T-cell (primary cell): Measurements from ENCODE around the gene ARL8B. TPM values are rescaled to one million over a fixed set of nuclear protein-coding genes. Genes with fewer than 3 reads are reported as not detected.

Experiments used
- ATAC-seq, 4 experiments: fragments of 200-7000 bp in 3 of 4; fragments of 150-1000 bp in 1 of 4; cut with Tn5 transposase; replicated peaks in 1 of 4; 1 replicate in 3 of 4; 2 replicates in 1 of 4; pipeline ENCODE4 v1.10.0; 2021; ENCODE audit warnings: moderate library complexity in 3 of 4, mild to moderate bottlenecking in 2 of 4, moderate number of reproducible peaks in 1 of 4
- CTCF ChIA-PET, 2 donors: fragments of 300-600 bp; sonication (Branson Sonifier 250); formaldehyde crosslinking; loops; one replicate each; lab custom pipeline; 2022; ENCODE audit warnings: antibody characterized with exemption in 2 of 2; lab: Charles Lee
- POLR2A ChIA-PET, 2 donors: fragments of 300-600 bp; sonication (Branson Sonifier 250); formaldehyde crosslinking; loops; one replicate each; lab custom pipeline; 2022; ENCODE audit warnings: antibody characterized with exemption in 2 of 2; lab: Charles Lee
- DNase-seq, 35 experiments: peaks; one replicate each; pipeline versions ENCODE4 v3.0.0 to v3.0.0-alpha.2; 2013 to 2023
- H3K27ac ChIP-seq: one replicate; pipeline ENCODE4 v1.5.1; 2013; ENCODE audit warnings: low read length
- H3K27me3 ChIP-seq, 2 experiments: replicated peaks in 1 of 2; 1 replicate in 1 of 2; 2 replicates in 1 of 2; pipeline versions ENCODE4 v1.6.1 to v1.7.0; 2013; ENCODE audit warnings: low read length in 1 of 2, mixed read lengths in 1 of 2; ENCODE audit not compliant: control insufficient read depth in 2 of 2, insufficient read depth in 2 of 2; ENCODE audit errors: extremely low read depth in 1 of 2
- H3K36me3 ChIP-seq, 2 donors: 1 replicate in 1 of 2; 2 replicates in 1 of 2; pipeline versions ENCODE4 v1.6.1 to v1.7.0; 2013; ENCODE audit warnings: low read length in 1 of 2; ENCODE audit not compliant: control insufficient read depth in 2 of 2, insufficient read depth in 1 of 2; ENCODE audit errors: extremely low read depth in 1 of 2
- H3K4me1 ChIP-seq, 2 experiments: 1 replicate in 1 of 2; 2 replicates in 1 of 2; pipeline versions ENCODE4 v1.6.1 to v1.7.0; 2013; ENCODE audit warnings: low read length in 2 of 2, mixed read lengths in 1 of 2; ENCODE audit not compliant: insufficient read depth in 2 of 2, control insufficient read depth in 1 of 2; ENCODE audit errors: extremely low read depth in 1 of 2
- H3K4me3 ChIP-seq, 2 donors: 1 replicate in 1 of 2; 2 replicates in 1 of 2; pipeline versions ENCODE4 v1.5.1 to v1.7.0; 2013; ENCODE audit warnings: mild to moderate bottlenecking in 2 of 2, low read length in 1 of 2, moderate library complexity in 1 of 2; ENCODE audit not compliant: control insufficient read depth in 1 of 2; ENCODE audit errors: extremely low read depth in 1 of 2
- H3K9me3 ChIP-seq: 2 replicates; pipeline ENCODE4 v1.7.0; 2013
- H3K27ac Mint-ChIP-seq, 2 donors: one replicate each; pipeline ENCODE4 v1.8.0; 2020 to 2021; ENCODE audit warnings: mild to moderate bottlenecking in 2 of 2, mixed read lengths in 2 of 2
- H3K27me3 Mint-ChIP-seq, 2 donors: one replicate each; pipeline ENCODE4 v1.8.0; 2021 to 2022; ENCODE audit warnings: mixed read lengths in 2 of 2
- H3K36me3 Mint-ChIP-seq: one replicate; pipeline ENCODE4 v1.8.0; 2021; ENCODE audit warnings: mixed read lengths
- H3K4me1 Mint-ChIP-seq, 3 donors: one replicate each; pipeline ENCODE4 v1.8.0; 2020 to 2022; ENCODE audit warnings: mixed read lengths in 3 of 3, mild to moderate bottlenecking in 1 of 3
- H3K4me3 Mint-ChIP-seq, 3 donors: one replicate each; pipeline ENCODE4 v1.8.0; 2020 to 2022; ENCODE audit warnings: mild to moderate bottlenecking in 3 of 3, mixed read lengths in 3 of 3, moderate library complexity in 3 of 3
- H3K9me3 Mint-ChIP-seq, 3 donors: one replicate each; pipeline ENCODE4 v1.8.0; 2020 to 2022; ENCODE audit warnings: mixed read lengths in 3 of 3
- WGBS: methylation state at CpG from one replicate; pipeline ENCODE4 v1.1.5; 2013; ENCODE audit warnings: missing lambda C conversion rate; ENCODE audit not compliant: insufficient coverage; 5-methylcytosine and 5-hydroxymethylcytosine counted together
- total RNA-seq, 35 experiments: library from RNA in 6 of 35; stranded (reverse) in 6 of 35; fragments of 120-200 nt in 1 of 35; gene quantifications; one replicate each; pipeline versions ENCODE4 v1.2.1 to v1.2.4 and lab custom pipeline; 2013 to 2026

The ARL8B gene
- total RNA-seq, 5 donors from 2014 or later (not counting 1 experiment from before 2014, with no cell fraction given), result 40.6 to 52.6 (median 48.3) TPM

- peak; percentile 88 to 90 (median 88) for ATAC-seq
- no peaks in the 10 kb centered on the region for H3K27me3 Mint-ChIP-seq
These were observed 65.2 kb downstream of the ARL8B start, which contains the start of gene EDEM1 for GRCh38 chr3:5187156-5187919. EDEM1 (plus strand) TSS chr3:5187707; CDS start chr3:5187806, 99 bp downstream.

GRCh38 chr3:5187920-5188418, 65.9 kb downstream of the ARL8B start:
- under 1% methylated on average over 66 of the region's 66 CpGs for WGBS
- Mint-ChIP-seq H3K4me3 (peak overlapping the region; percentile 94 to 99 (median 98)), H3K9me3 (no peaks in the 10 kb centered on the region), H3K27ac (peak overlapping the region; percentile 99 to 100), H3K27me3 (no peaks in the 10 kb centered on the region), H3K36me3 (peaks cover 19% of the 10 kb centered on the region), H3K4me1 (peaks cover 40 to 45% (median 42%) of the 10 kb centered on the region in 3 donors)
- H3K27me3 ChIP-seq, result no peaks in the 10 kb centered on the region
- peaks cover 0 to under 1% of the 10 kb centered on the region in 2 donors for H3K36me3 ChIP-seq
- CTCF ChIA-PET, result interaction anchor here in 1 of 2 donors (1.1 to 3.7 kb wide), 2 partner anchors 10 to 65 kb away, joined by 3 to 23 read pairs; no protein-coding TSS in a partner anchor
- peaks cover 21 to 26% of the 10 kb centered on the region in 2 experiments for H3K4me1 ChIP-seq
- no peaks in the 10 kb centered on the region for H3K9me3 ChIP-seq
- peak; percentile 27 to 44 (median 38) for ATAC-seq
- DNase-seq, result peak in 32 of 35 experiments; percentile 22 to 68 (median 40)
- peak overlapping the region; percentile 96 for H3K27ac ChIP-seq
- POLR2A ChIA-PET, result interaction anchor here (1.0 to 2.5 kb wide), 2 partner anchors 9 to 52 kb away, joined by 6 to 26 read pairs; no protein-coding TSS in a partner anchor
- H3K4me3 ChIP-seq, result peak overlapping the region; percentile 76 to 86

More at GRCh38 chr3:5187156-5187919, 65.2 kb downstream of the ARL8B start, which contains the start of gene EDEM1:
- WGBS, result under 1% methylated on average over 67 of the region's 78 CpGs
- Mint-ChIP-seq H3K9me3 (no peaks in the 10 kb centered on the region), H3K27ac (peak within 1 kb of the TSS; percentile 99 to 100), H3K36me3 (peaks cover 14% of the 10 kb centered on the region), H3K4me3 (peak within 1 kb of the TSS; percentile 94 to 99 (median 98)), H3K4me1 (peaks cover 35 to 40% (median 37%) of the 10 kb centered on the region in 3 donors)
- DNase-seq, result peak; percentile 76 to 99 (median 88)
- H3K27me3 ChIP-seq, result no peaks in the 10 kb centered on the region
- peak within 1 kb of the TSS; percentile 76 to 86 for H3K4me3 ChIP-seq
- ChIA-PET CTCF (interaction anchor here in 1 of 2 donors (1.1 to 3.7 kb wide), 2 partner anchors 10 to 20 kb away, joined by 3 to 23 read pairs; no protein-coding TSS in a partner anchor), POLR2A (interaction anchor here (0.6 to 2.5 kb wide), 5 partner anchors 10 to 480 kb away, joined by 3 to 26 read pairs (median 3); no protein-coding TSS in a partner anchor)
- peaks cover 15 to 25% of the 10 kb centered on the region in 2 experiments for H3K4me1 ChIP-seq
- no peaks in the 10 kb centered on the region for H3K36me3 ChIP-seq
- H3K9me3 ChIP-seq, result no peaks in the 10 kb centered on the region
- peak within 1 kb of the TSS; percentile 96 for H3K27ac ChIP-seq

GRCh38 chr3:5188419-5189221, 66.5 kb downstream of the ARL8B start:
- DNase-seq (peak; percentile 39 to 74 (median 56)), ATAC-seq (peak; percentile 30 to 43 (median 36))
- H3K36me3 Mint-ChIP-seq, result peaks cover 21% of the 10 kb centered on the region
- ChIA-PET POLR2A (interaction anchor here in 1 of 2 donors (0.6 to 2.5 kb wide), 3 partner anchors 8 to 366 kb away, joined by 3 to 26 read pairs (median 3); no protein-coding TSS in a partner anchor), CTCF (interaction anchor here in 1 of 2 donors (1.1 to 3.7 kb wide), 2 partner anchors 9 to 65 kb away, joined by 3 to 23 read pairs; no protein-coding TSS in a partner anchor)
- peak overlapping the region; percentile 99 to 100 for H3K27ac Mint-ChIP-seq
- H3K27ac ChIP-seq, result peak overlapping the region; percentile 96
- H3K36me3 ChIP-seq, result peaks cover 0 to 3% of the 10 kb centered on the region in 2 donors
- H3K4me3 Mint-ChIP-seq, result peak overlapping the region; percentile 94 to 99 (median 98)
- H3K27me3 Mint-ChIP-seq, result no peaks in the 10 kb centered on the region
- H3K4me1 Mint-ChIP-seq, result peaks cover 44 to 50% (median 45%) of the 10 kb centered on the region in 3 donors
- under 1% methylated on average over 21 of the region's 26 CpGs for WGBS
- peaks cover 23 to 32% of the 10 kb centered on the region in 2 experiments for H3K4me1 ChIP-seq
- H3K27me3 ChIP-seq, result no peaks in the 10 kb centered on the region
- H3K9me3 ChIP-seq, result no peaks in the 10 kb centered on the region
- H3K9me3 Mint-ChIP-seq, result no peaks in the 10 kb centered on the region
- peak overlapping the region; percentile 76 to 86 for H3K4me3 ChIP-seq

- DNase-seq (no peak), ATAC-seq (no peak)
- 7% methylated on average over 3 of the region's 7 CpGs for WGBS
- Histone ChIP-seq H3K4me1 (peaks cover 39 to 40% of the 10 kb centered on the region in 2 experiments), H3K9me3 (no peaks in the 10 kb centered on the region), H3K36me3 (peaks cover 0 to 5% of the 10 kb centered on the region in 2 donors), H3K27me3 (no peaks in the 10 kb centered on the region), H3K27ac (peak overlapping the region; percentile 96), H3K4me3 (peak overlapping the region; percentile 76 to 86)
- peak overlapping the region; percentile 88 to 92 for H3K27ac Mint-ChIP-seq
- no peaks in the 10 kb centered on the region for H3K27me3 Mint-ChIP-seq
- POLR2A ChIA-PET, result no interaction called here
- CTCF ChIA-PET, result interaction anchor here in 1 of 2 donors (3.7 kb wide), 1 partner anchor 7 kb away, joined by 23 read pairs; no protein-coding TSS in a partner anchor
- H3K4me1 Mint-ChIP-seq, result peaks cover 60 to 66% (median 61%) of the 10 kb centered on the region in 3 donors
- H3K4me3 Mint-ChIP-seq, result peak overlapping the region; percentile 94 to 99 (median 98)
- peaks cover 25% of the 10 kb centered on the region for H3K36me3 Mint-ChIP-seq
- H3K9me3 Mint-ChIP-seq, result no peaks in the 10 kb centered on the region
These were observed 68.2 kb downstream of the ARL8B start for GRCh38 chr3:5190147-5190791.

- Mint-ChIP-seq H3K4me3 (peak overlapping the region; percentile 26 to 70 (median 58)), H3K4me1 (peaks cover 67 to 75% (median 69%) of the 10 kb centered on the region in 3 donors), H3K36me3 (peaks cover 34% of the 10 kb centered on the region), H3K27me3 (no peaks in the 10 kb centered on the region), H3K9me3 (no peaks in the 10 kb centered on the region), H3K27ac (peak overlapping the region; percentile 93 to 98)
- ATAC-seq (no peak), DNase-seq (no peak)
- H3K4me3 ChIP-seq, result no peak overlapping the region
- peak overlapping the region; percentile 96 for H3K27ac ChIP-seq
- POLR2A ChIA-PET, result interaction anchor here in 1 of 2 donors (0.6 to 1.1 kb wide), 2 partner anchors 68 to 352 kb away, joined by 3 to 4 read pairs; no protein-coding TSS in a partner anchor
- H3K4me1 ChIP-seq, result peaks cover 52 to 54% of the 10 kb centered on the region in 2 experiments
- no CpG with 5 or more reads among the region's 5 CpGs for WGBS
- H3K36me3 ChIP-seq, result peaks cover 0 to 7% of the 10 kb centered on the region in 2 donors
- H3K27me3 ChIP-seq, result no peaks in the 10 kb centered on the region
- CTCF ChIA-PET, result no interaction called here
- no peaks in the 10 kb centered on the region for H3K9me3 ChIP-seq
These were observed 69.6 kb downstream of the ARL8B start for GRCh38 chr3:5191555-5192304.
